Fibroblast of villous mesenchyme (primary cell): ENCODE results near the gene NSUN3. TPM values are rescaled to one million over a fixed set of nuclear protein-coding genes. Genes with fewer than 3 reads are reported as not detected.

Source experiments
- DNase-seq: peaks from one replicate; pipeline ENCODE4 v3.0.0-alpha.2; 2010; ENCODE audit warnings: low read depth
- H3K4me3 ChIP-seq: 2 replicates; pipeline ENCODE4 v1.5.1; 2011; ENCODE audit warnings: low read depth, mild to moderate bottlenecking, low read length
- CTCF ChIP-seq: IDR thresholded peaks from 2 replicates; pipeline ENCODE4 v1.5.1; 2012; ENCODE audit warnings: low read depth, mild to moderate bottlenecking, low read length; ENCODE audit not compliant: insufficient read depth
- total RNA-seq: library from RNA; depleted of rRNA; stranded (reverse); fragments of >200 nt; gene quantifications from 2 replicates; pipeline ENCODE4 v1.2.3, GENCODE V29; 2012

The NSUN3 gene
- total RNA-seq, 1 donor: 13.4 TPM

GRCh38 chr3:94061297-94061696 is 1.6 kb upstream of the NSUN3 start:
- TF ChIP-seq CTCF: no peak
- no peak for DNase-seq
- H3K4me3 ChIP-seq: no peak overlapping the region

- DNase-seq: no peak
- peak overlapping the region; percentile 89 for H3K4me3 ChIP-seq
- TF ChIP-seq CTCF: no peak
Observed at GRCh38 chr3:94063496-94064119, 747 bp downstream of the NSUN3 start.

- no peak for TF ChIP-seq CTCF
- DNase-seq: peak; percentile 15
- H3K4me3 ChIP-seq: peak overlapping the region; percentile 89
Observed at GRCh38 chr3:94064243-94064860, 1.5 kb downstream of the NSUN3 start.

GRCh38 chr3:94065122-94065521 is 2.3 kb downstream of the NSUN3 start:
- TF ChIP-seq CTCF: no peak
- DNase-seq: no peak
- H3K4me3 ChIP-seq: no peak overlapping the region

- H3K4me3 ChIP-seq: no peak overlapping the region
- TF ChIP-seq CTCF: no peak
- DNase-seq: no peak
Observed at GRCh38 chr3:94065819-94066480, 3.1 kb downstream of the NSUN3 start.

- TF ChIP-seq CTCF: no peak
- DNase-seq: no peak
- no peak overlapping the region for H3K4me3 ChIP-seq
Observed at GRCh38 chr3:94066506-94067500, 3.9 kb downstream of the NSUN3 start.
